Heart right ventricle (tissue), 16 donors: ENCODE results near the gene ZNF785. TPM values are rescaled to one million over a fixed set of nuclear protein-coding genes. Genes with fewer than 3 reads are reported as not detected.
A peak's percentile ranks its signal among the peaks of the same experiment; 100 is the strongest.

ENCODE experiments used
- ATAC-seq, 8 donors: fragments of 200-7000 bp; cut with Tn5 transposase; one replicate each; pipeline ENCODE4 v1.9.1; 2020; ENCODE audit warnings: mild to moderate bottlenecking in 8 of 8, moderate library complexity in 8 of 8, moderate number of reproducible peaks in 1 of 8
- DNase-seq, 2 donors: peaks; one replicate each; pipeline ENCODE4 v3.0.0-alpha.2; 2020
- H3K27ac ChIP-seq, 10 donors: fragments of 200-600 bp; sonication (generic) in 2 of 10; one replicate each; pipeline versions ENCODE4 v1.5.0 to v1.8.0; 2020 to 2022; ENCODE audit warnings: mild to moderate bottlenecking in 3 of 10
- H3K27me3 ChIP-seq, 7 donors: fragments of 200-600 bp; one replicate each; pipeline ENCODE4 v1.8.0; 2021 to 2022; ENCODE audit warnings: mild to moderate bottlenecking in 2 of 7
- H3K36me3 ChIP-seq, 9 donors: fragments of 200-600 bp; sonication (generic) in 1 of 9; one replicate each; pipeline versions ENCODE4 v1.5.0 to v1.8.0; 2020 to 2022; ENCODE audit warnings: mild to moderate bottlenecking in 2 of 9
- H3K4me1 ChIP-seq, 9 donors: fragments of 200-600 bp; sonication (generic) in 1 of 9; one replicate each; pipeline versions ENCODE4 v1.5.0 to v1.8.0; 2020 to 2022; ENCODE audit warnings: mild to moderate bottlenecking in 4 of 9
- H3K4me3 ChIP-seq, 10 donors: fragments of 200-600 bp; sonication (generic) in 2 of 10; one replicate each; pipeline versions ENCODE4 v1.5.0 to v1.8.0; 2020 to 2022; ENCODE audit warnings: mild to moderate bottlenecking in 7 of 10, moderate library complexity in 2 of 10
- H3K9me3 ChIP-seq, 11 donors: fragments of 200-600 bp in 10 of 11; sonication (generic) in 2 of 11; one replicate each; pipeline versions ENCODE4 v1.5.0 to v1.8.0; 2013 to 2022; ENCODE audit warnings: mild to moderate bottlenecking in 2 of 11, control low read depth in 1 of 11, moderate library complexity in 1 of 11
- WGBS, 2 donors: extraction: QIAGEN DNeasy Blood & Tissue Kit; methylation state at CpG; one replicate each; pipeline ENCODE4 v1.1.7; 2013; ENCODE audit warnings: inconsistent platforms in 1 of 2; 5-methylcytosine and 5-hydroxymethylcytosine counted together
- intact Hi-C, 10 donors: fragments of 100-400 bp; cut with DNase I; formaldehyde crosslinking; loops; one replicate each; pipeline versions ENCODE4 v1.11.1 to v1.14.2; 2022
- polyA plus RNA-seq, 2 donors: library from polyadenylated mRNA; stranded (reverse); fragments of 200-250 nt; gene quantifications; one replicate each; pipeline ENCODE4 v1.2.3, GENCODE V29; 2013
- total RNA-seq, 10 donors: library from RNA; stranded (reverse); fragmentation: NEBNext Ultra II Directional in 3 of 10; extraction: Animal tissue kit (Norgen Biotek cat#: 25700) in 3 of 10; gene quantifications; one replicate each; pipeline versions ENCODE4 v1.2.1 to v1.2.4, GENCODE V29; 2021 to 2023
- TF ChIP-seq, protein P1 (sequence below), 9 donors: fragments of 200-600 bp; sonication (generic) in 2 of 9; IDR thresholded peaks; one replicate each; pipeline versions ENCODE4 v1.5.0 to v1.8.0; 2021 to 2022; ENCODE audit warnings: antibody characterized with exemption in 9 of 9, mild to moderate bottlenecking in 5 of 9, moderate library complexity in 1 of 9
- donor health status: Arrhythmogenic right ventricular cardiomyopathy.
- donor health status: ischemic (EF 13 %, LVEDD 7.1; RV severe dilation, severe dysfunction).
- donor health status: healthy with polysubstance abuse.
- donor health status: DM: no; HTN: yes; CAD: no.
- donor health status: DM: no; HTN: no; CAD: no.
- donor health status: ischemic (EF 25% LVEDD 6.9; RV normal size, moderate dysfunction).
- donor health status: ischemic (EF 25% LVEDD 5.7; RV mildly dilated, moderate dysfunction).
- donor health status: healthy.
- donor health status: DM: yes; HTN: yes; CAD: no.
- donor health status: Ischemic cardiomyopathy.
- donor health status: ischemic (EF 35%, LVEDD 5.7; RV mildly dilated, moderate dysfunction).
- donor health status: nonischemic (EF 11% LVEDD 7.7; RV severe dilation, severe dysfunction).
- donor health status: DM: yes; HTN: yes; CAD: no.
- donor health status: PGD.
- donor health status: ischemic (EF 29% LVEDD 5.4; RV normal size, mild dysfunction).
- donor health status: nonischemic (EF 23%, LVEDD 6.1; RV moderate dilation, normal function).

The ZNF785 gene
- total and polyA plus RNA-seq, 12 donors, result 2.8 to 8.4 (median 5.4) TPM

GRCh38 chr16:30605158-30605557 lies 19.7 kb upstream of the ZNF785 start:
- Histone ChIP-seq H3K9me3 (peaks cover 0 to 7% (median 0%) of the 10 kb centered on the region in 11 donors), H3K36me3 (peaks cover 0 to 67% (median 28%) of the 10 kb centered on the region in 9 donors), H3K4me1 (peaks cover 3 to 58% (median 26%) of the 10 kb centered on the region in 9 donors), H3K4me3 (no peak overlapping the region), H3K27me3 (no peaks in the 10 kb centered on the region), H3K27ac (peak overlapping the region in 1 of 10 donors; percentile 51)
- ATAC-seq (no peak), DNase-seq (peak in 1 of 2 donors; percentile 25)
- intact Hi-C loops, result loop anchor here in 2 of 10 donors (10.0 kb wide), 1 partner anchor 160 kb away; the partner anchor contains the start of gene SEPHS2 (in 2 of the 2)
- TF ChIP-seq, protein P1, sequence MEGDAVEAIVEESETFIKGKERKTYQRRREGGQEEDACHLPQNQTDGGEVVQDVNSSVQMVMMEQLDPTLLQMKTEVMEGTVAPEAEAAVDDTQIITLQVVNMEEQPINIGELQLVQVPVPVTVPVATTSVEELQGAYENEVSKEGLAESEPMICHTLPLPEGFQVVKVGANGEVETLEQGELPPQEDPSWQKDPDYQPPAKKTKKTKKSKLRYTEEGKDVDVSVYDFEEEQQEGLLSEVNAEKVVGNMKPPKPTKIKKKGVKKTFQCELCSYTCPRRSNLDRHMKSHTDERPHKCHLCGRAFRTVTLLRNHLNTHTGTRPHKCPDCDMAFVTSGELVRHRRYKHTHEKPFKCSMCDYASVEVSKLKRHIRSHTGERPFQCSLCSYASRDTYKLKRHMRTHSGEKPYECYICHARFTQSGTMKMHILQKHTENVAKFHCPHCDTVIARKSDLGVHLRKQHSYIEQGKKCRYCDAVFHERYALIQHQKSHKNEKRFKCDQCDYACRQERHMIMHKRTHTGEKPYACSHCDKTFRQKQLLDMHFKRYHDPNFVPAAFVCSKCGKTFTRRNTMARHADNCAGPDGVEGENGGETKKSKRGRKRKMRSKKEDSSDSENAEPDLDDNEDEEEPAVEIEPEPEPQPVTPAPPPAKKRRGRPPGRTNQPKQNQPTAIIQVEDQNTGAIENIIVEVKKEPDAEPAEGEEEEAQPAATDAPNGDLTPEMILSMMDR (IDR thresholded peaks at IDR 0.05), result no peak
- 89 to 95% methylated on average over 15 of the region's 15 CpGs for WGBS, 2 donors

DNA sequence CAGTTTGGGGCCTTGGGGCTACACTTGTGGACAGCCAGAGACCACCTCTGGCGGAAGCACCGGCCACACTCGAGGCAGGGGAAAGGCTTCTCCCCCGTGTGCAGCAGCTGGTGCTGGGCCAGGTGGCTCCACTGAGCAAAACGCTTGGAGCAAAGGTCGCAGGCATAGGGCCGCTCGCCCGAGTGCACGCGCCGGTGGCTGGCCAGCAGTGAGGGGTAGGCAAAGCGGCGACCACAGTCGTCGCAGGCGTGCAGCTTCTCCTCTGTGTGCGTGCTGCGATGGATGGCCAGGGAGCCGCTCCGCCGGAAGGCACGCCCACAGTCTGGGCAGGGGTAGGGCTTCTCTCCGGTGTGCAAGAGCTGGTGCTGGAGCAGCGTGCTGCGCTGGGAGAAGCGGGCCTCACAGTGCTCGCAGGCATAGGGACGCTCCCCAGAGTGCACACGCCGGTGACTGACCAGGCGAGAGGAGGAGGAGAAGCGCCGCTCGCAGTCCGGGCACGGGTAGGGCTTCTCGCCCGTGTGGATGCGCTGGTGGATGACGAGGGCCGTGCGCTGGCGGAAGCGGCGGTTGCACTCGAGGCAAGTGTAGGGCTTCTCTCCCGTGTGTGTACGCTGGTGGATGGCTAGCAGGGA lies 18.9 kb upstream of the ZNF785 start:
- peak in 4 of 8 donors; percentile 7 to 68 (median 8) for ATAC-seq
- Histone ChIP-seq H3K27me3 (no peaks in the 10 kb centered on the region), H3K4me1 (peaks cover 3 to 56% (median 26%) of the 10 kb centered on the region in 9 donors), H3K9me3 (peaks cover 0 to 7% (median 0%) of the 10 kb centered on the region in 11 donors), H3K27ac (peak overlapping the region in 6 of 10 donors; percentile 48 to 77 (median 56)), H3K36me3 (peaks cover 0 to 67% (median 28%) of the 10 kb centered on the region in 9 donors), H3K4me3 (no peak overlapping the region)
- TF ChIP-seq, protein P1 (IDR thresholded peaks at IDR 0.05), result no peak
- DNase-seq, result no peak
- WGBS, 2 donors, result 94 to 95% methylated on average over 49 of the region's 49 CpGs
- intact Hi-C loops, result loop anchor here in 2 of 10 donors (10.0 kb wide), 1 partner anchor 160 kb away; the partner anchor contains the start of gene SEPHS2 (in 2 of the 2)

GRCh38 chr16:30603945-30604315 lies 18.4 kb upstream of the ZNF785 start:
- WGBS, 2 donors, result 77 to 80% methylated on average over 7 of the region's 7 CpGs
- TF ChIP-seq, protein P1 (IDR thresholded peaks at IDR 0.05), result no peak
- Histone ChIP-seq H3K4me1 (peaks cover 3 to 51% (median 21%) of the 10 kb centered on the region in 9 donors), H3K9me3 (peaks cover 0 to 7% (median 0%) of the 10 kb centered on the region in 11 donors), H3K36me3 (peaks cover 0 to 67% (median 28%) of the 10 kb centered on the region in 9 donors), H3K27me3 (no peaks in the 10 kb centered on the region), H3K4me3 (no peak overlapping the region), H3K27ac (peak overlapping the region in 6 of 10 donors; percentile 2 to 77 (median 56))
- intact Hi-C loops, result loop anchor here in 2 of 10 donors (10.0 kb wide), 1 partner anchor 159 kb away; the partner anchor contains the start of gene SEPHS2 (in 2 of the 2)
- ATAC-seq (peak in 7 of 8 donors; percentile 49 to 81 (median 71)), DNase-seq (no peak)

- peaks cover 3 to 47% (median 18%) of the 10 kb centered on the region in 9 donors for H3K4me1 ChIP-seq
- H3K27ac ChIP-seq, result peak overlapping the region in 4 of 10 donors; percentile 8 to 77 (median 55)
- H3K9me3 ChIP-seq, result peaks cover 0 to 7% (median 0%) of the 10 kb centered on the region in 11 donors
- WGBS, 2 donors, result 64 to 78% methylated on average over 4 of the region's 4 CpGs
- peaks cover 0 to 58% (median 28%) of the 10 kb centered on the region in 9 donors for H3K36me3 ChIP-seq
- H3K4me3 ChIP-seq, result no peak overlapping the region
- ATAC-seq (peak in 4 of 8 donors; percentile 9 to 34 (median 22)), DNase-seq (no peak)
- TF ChIP-seq, protein P1 (IDR thresholded peaks at IDR 0.05), result no peak
- intact Hi-C loops, result loop anchor here in 2 of 10 donors (10.0 kb wide), 1 partner anchor 158 kb away; the partner anchor contains the start of gene SEPHS2 (in 2 of the 2)
- H3K27me3 ChIP-seq, result no peaks in the 10 kb centered on the region
These were observed 17.2 kb upstream of the ZNF785 start for GRCh38 chr16:30602616-30603277.
